HG02610 (cell line): ENCODE measurements around the gene ZNF438.
"Not testable (repeated sequence)": the region's sequence is repeated elsewhere in the genome, so short reads cannot be mapped to it uniquely, and the experiment has no call there.

Source experiments
- ATAC-seq: cut with Tn5 transposase; IDR thresholded peaks from one replicate; pipeline ENCODE4 v1.9.1; 2021; ENCODE audit warnings: mild to moderate bottlenecking, moderate library complexity; ENCODE audit not compliant: unreplicated experiment

ZNF438 gene

GRCh38 chr10:31055573-31056251 lies 24.0 kb upstream of the ZNF438 start:
- ATAC-seq = no peak

- ATAC-seq = no peak
Observed at GRCh38 chr10:31051703-31052102, 20.0 kb upstream of the ZNF438 start.

- no peak for ATAC-seq
Observed at GRCh38 chr10:31042670-31043069, 11.0 kb upstream of the ZNF438 start.

- ATAC-seq = no peak
Observed at GRCh38 chr10:31041011-31041410, 9.3 kb upstream of the ZNF438 start.

GRCh38 chr10:31039006-31039405 lies 7.3 kb upstream of the ZNF438 start:
- ATAC-seq = not testable (repeated sequence)

GRCh38 chr10:31037749-31038148 lies 6.1 kb upstream of the ZNF438 start:
- ATAC-seq = no peak

GRCh38 chr10:31036209-31036608 lies 4.5 kb upstream of the ZNF438 start:
- no peak for ATAC-seq

- no peak for ATAC-seq
Observed at GRCh38 chr10:31035266-31035798, 3.7 kb upstream of the ZNF438 start.

GRCh38 chr10:31034098-31034909 lies 2.6 kb upstream of the ZNF438 start:
- ATAC-seq = no peak

- no peak for ATAC-seq
Observed at GRCh38 chr10:31033147-31033546, 1.5 kb upstream of the ZNF438 start.

- ATAC-seq = peak; percentile 86
Observed at GRCh38 chr10:31032258-31033132, 830 bp upstream of the ZNF438 start.

GRCh38 chr10:31031205-31031557 lies 484 bp downstream of the ZNF438 start:
- ATAC-seq = no peak

GRCh38 chr10:31030800-31031199 lies 865 bp downstream of the ZNF438 start:
- no peak for ATAC-seq

GRCh38 chr10:31030260-31030659 lies 1.4 kb downstream of the ZNF438 start:
- ATAC-seq = no peak

GRCh38 chr10:31028081-31028480 lies 3.6 kb downstream of the ZNF438 start:
- no peak for ATAC-seq

- ATAC-seq = not testable (repeated sequence)
Observed at GRCh38 chr10:31026279-31026678, 5.4 kb downstream of the ZNF438 start.

- ATAC-seq = no peak
Observed at GRCh38 chr10:31025142-31025541, 6.5 kb downstream of the ZNF438 start.

- ATAC-seq = no peak
Observed at GRCh38 chr10:31023558-31023957, 8.1 kb downstream of the ZNF438 start.

- no peak for ATAC-seq
Observed at GRCh38 chr10:31020209-31020608, 11.5 kb downstream of the ZNF438 start.

GRCh38 chr10:31018962-31019361 lies 12.7 kb downstream of the ZNF438 start:
- ATAC-seq = no peak

- no peak for ATAC-seq
Observed at GRCh38 chr10:31018356-31018750, 13.3 kb downstream of the ZNF438 start.
